Tongue (tissue), 3 donors: ENCODE measurements around the gene ZNF763. TPM values are rescaled to one million over a fixed set of nuclear protein-coding genes. Genes with fewer than 3 reads are reported as not detected.
"Not testable (repeated sequence)": the region's sequence is repeated elsewhere in the genome, so short reads cannot be mapped to it uniquely, and the experiment has no call there.

ENCODE experiments used
- DNase-seq: peaks from one replicate; pipeline ENCODE4 v3.0.0-alpha.2; 2015
- small RNA-seq: library from RNA; depleted of rRNA; stranded (forward); fragments of <200 nt; gene quantifications from one replicate; pipeline ENCODE3, GENCODE V24; 2014; ENCODE audit warnings: low replicate concordance
- total RNA-seq: library from RNA; depleted of rRNA; stranded (reverse); fragments of >200 nt; gene quantifications from one replicate; pipeline ENCODE4 v1.2.3, GENCODE V29; 2014

ZNF763 gene
- total RNA-seq, 1 donor from 2014 or later, result 4.4 TPM

DNA sequence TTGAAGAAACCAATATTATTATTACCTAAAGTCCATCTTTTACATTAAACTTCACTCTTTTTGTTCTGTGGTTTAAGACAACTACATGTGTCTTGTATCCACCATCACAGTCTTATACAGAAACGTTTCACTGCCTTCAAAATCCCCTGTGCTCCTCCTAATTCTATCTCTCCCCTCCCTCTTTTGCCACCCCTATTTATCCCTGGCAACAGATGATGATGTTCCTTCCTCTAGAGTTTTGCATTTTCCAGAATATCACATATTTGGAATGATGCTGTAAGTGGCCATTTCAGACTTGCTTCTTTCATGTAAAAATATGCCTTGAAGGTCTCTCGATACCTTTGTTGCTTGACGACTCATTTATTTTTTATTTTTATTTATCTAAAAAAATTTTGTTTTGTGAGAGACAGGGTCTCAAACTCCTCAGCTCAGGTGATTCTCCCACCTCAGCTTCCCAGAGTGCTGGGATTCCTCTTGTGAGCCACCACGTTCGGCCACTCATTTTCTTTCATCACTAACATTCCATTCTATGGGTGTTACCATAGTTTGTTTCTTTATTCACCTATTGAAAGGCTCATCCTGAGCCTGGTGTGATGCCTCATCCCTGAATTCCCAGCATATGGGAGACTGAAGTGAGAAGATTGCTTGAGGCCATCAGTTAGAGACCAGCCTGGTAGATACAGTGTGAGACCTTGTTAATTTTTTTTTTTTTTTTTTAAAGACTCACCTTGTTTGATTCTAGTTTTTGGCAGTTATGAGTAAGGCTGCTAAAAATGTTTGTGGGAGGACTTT is 8.4 kb downstream of the ZNF763 start:
- no peak for DNase-seq

DNA sequence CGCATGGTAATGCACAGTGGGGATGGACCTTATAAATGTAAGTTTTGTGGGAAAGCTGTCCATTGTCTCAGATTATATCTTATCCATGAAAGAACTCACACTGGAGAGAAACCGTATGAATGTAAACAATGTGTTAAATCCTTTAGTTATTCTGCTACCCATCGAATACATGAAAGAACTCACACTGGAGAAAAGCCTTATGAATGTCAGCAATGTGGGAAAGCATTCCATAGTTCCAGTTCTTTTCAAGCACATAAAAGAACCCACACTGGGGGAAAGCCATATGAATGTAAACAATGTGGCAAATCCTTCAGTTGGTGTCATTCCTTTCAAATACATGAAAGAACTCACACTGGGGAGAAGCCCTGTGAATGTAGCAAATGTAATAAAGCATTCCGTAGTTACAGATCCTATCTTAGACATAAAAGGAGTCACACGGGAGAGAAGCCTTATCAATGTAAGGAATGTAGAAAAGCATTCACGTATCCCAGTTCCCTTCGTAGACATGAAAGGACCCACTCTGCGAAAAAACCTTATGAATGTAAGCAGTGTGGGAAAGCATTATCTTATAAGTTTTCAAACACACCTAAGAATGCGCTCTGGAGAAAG is 13.8 kb downstream of the ZNF763 start:
- no peak for DNase-seq

DNA sequence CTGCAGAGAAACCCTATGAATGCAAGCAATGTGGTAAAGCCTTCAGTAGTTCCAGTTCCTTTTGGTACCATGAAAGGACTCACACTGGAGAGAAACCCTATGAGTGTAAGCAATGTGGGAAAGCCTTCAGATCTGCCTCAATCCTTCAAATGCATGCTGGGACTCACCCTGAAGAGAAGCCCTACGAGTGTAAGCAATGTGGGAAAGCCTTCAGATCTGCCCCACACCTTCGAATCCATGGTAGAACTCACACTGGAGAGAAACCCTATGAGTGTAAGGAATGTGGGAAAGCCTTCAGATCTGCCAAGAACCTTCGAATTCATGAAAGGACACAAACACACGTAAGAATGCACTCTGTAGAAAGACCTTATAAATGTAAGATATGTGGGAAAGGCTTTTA is 14.7 kb downstream of the ZNF763 start:
- no peak for DNase-seq

- DNase-seq, result no peak
These were observed 17.7 kb downstream of the ZNF763 start for GRCh38 chr19:11982526-11982925.

GRCh38 chr19:11984986-11985385 is 20.1 kb downstream of the ZNF763 start:
- DNase-seq, result peak; percentile 29

DNA sequence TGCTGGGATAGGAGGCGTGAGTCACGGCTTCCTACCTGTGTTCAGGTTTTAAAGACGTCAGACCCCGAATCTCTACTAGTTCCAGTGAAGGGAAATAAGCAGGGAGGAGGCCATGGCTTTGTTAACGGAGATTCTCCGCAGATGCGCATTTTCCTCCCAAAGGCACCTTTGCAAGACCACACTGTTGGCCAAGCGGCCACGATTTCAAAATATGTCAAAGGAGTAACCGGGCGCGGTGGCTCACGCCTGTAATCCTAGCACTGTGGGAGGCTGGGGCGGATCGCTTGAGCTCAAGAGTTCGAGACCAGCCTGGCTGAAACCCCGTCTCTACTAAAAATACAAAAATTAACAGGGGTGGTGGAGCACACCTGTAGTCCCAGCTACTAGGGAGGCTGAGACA is 21.9 kb downstream of the ZNF763 start:
- DNase-seq, result no peak

DNA sequence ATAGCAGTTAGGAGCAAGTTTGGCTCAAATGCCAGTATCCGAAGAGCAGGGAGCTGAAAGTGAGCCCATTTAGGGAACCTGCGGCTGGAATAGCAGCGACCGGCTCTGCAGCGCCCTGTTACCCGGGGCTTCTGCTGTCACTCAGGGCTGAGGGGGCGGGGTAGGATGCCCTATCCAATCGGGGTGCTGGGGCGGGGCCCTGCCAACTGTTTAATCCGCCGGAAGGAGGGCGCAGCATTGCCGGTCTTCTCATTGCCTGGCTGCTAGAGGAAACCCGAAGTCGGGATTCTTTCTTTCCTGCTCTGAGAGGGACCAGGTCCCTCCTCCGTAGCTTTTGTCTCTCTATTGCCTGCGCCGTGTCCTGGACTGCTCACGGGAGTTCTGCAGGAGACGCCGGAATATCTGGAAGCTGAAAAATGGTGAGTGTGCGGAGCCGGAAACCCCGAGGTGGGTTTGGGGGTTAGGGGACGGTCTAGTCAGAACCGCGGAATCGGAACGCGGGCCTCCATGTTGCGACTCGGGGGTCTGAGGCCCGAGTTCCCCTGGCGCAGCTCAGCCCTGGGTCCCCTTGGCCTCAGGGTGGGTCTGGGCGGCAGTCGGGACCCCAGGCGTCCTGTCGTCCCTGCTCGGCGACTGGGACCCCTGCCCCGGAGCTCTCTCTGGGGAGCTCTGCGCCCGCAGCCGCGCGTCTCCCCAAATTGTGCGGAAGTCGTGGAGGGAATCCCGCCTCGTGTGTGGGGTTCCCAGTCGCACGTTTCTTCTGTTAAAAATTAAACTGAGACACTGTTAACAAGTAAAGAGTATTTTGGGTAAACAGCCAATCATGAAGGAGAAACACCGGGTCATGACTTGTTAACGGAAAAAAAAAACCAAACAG is 22.8 kb downstream of the ZNF763 start:
- DNase-seq, result peak; percentile 97

DNA sequence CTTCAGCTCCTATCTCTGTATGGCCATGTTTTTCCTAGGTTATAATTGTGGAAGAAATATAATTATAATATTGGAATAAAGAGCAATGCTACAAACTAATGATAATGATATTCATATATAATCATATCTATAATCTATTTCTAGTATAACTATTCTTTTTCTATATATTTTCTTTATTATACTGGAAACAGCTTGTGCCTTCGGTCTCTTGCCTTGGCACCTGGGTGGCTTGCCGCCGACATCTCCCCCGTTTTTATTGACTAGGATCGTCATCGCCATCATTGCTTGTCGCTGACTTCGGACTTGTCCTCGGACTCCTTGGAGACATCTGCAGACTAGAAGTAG is 24.2 kb downstream of the ZNF763 start:
- DNase-seq, result no peak

- not testable (repeated sequence) for DNase-seq
These were observed 27.1 kb downstream of the ZNF763 start for GRCh38 chr19:11991921-11992320.

GRCh38 chr19:11995174-11995573 is 30.3 kb downstream of the ZNF763 start:
- no peak for DNase-seq

DNA sequence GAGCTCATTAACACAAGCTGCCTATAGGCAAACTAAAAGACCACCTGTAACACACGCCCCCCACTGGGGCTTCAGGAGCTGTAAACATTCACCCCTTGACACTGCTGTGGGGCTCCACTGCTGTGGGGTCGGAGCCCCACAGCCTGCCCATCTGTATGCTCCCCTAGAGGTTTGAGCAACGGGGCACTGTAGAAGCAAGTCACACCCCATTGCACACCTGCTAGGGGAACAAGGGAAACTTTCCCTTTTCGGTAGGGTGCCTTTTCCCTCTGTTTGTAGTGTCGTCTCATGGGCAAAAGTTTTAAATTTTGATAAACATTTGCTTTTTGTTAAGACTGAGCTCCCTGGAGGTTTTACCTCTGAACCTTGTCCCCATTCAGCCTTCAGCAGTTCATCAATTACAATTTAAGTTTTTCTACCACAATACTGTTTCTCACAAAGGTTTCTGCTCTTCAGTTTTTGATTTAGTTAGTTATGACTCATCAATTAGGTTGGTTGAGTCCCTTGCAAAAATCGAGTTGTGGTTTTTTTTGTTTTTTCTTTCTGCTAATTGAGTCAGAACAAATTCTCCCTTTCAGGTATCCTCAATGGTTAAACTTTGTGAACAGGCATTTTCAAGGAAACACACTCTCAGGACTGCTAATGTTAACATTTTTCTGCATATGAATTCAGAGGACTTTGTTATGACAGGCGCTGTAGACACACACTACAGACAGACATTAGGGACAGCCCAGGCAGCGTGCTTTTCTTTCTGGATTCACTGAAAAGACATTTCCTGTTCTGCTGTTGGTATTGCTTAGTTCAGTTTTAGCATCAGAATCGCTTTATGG is 35.5 kb downstream of the ZNF763 start:
- DNase-seq, result no peak

GRCh38 chr19:12015015-12015752 is 50.3 kb downstream of the ZNF763 start:
- no peak for DNase-seq

DNA sequence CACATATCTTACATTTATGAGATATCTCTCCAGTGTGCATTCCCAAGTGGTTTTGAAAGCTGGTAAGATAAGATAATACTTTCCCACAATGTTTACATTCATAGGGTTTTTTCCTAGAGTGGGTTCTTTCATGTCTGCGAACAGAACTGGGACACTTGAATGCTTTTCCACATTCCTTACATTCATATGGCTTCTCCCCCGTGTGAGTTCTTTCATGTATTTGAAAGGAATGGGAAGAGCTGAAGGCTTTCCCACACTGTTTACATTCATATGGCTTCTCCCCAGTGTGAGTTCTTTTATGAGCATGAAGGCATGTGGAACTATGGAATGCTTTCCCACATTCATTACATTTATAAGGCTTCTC is 50.9 kb downstream of the ZNF763 start:
- no peak for DNase-seq

Small RNAs within 50 kb of the gene (small RNA-seq; reads per million reads assigned to genes)
- gene RNA5SP464 (not detected), gene RNA5SP465 (not detected)

Other genes with a start within 250 kb of the ZNF763 start
- gene ZNF823, start 226.1 kb upstream of the ZNF763 start, total RNA-seq, result 8.5 TPM
- gene ZNF441, start 198.0 kb upstream of the ZNF763 start, total RNA-seq, result 16.2 TPM
- gene ZNF491, start 166.5 kb upstream of the ZNF763 start, total RNA-seq, result 4.4 TPM
- gene ZNF440, start 150.8 kb upstream of the ZNF763 start, total RNA-seq, result 9.8 TPM
- gene ZNF439, start 116.3 kb upstream of the ZNF763 start, total RNA-seq, result 8.1 TPM
- gene ZNF69, start 77.3 kb upstream of the ZNF763 start, total RNA-seq, result 9.8 TPM
- gene ZNF700, start 39.9 kb upstream of the ZNF763 start, total RNA-seq, result 14.2 TPM
- 11.9 TPM for gene ZNF433, start 70.6 kb downstream of the ZNF763 start, total RNA-seq
- gene ZNF878, start 87.9 kb downstream of the ZNF763 start, total RNA-seq, result not detected
- 24.4 TPM for gene ZNF844, start 99.7 kb downstream of the ZNF763 start, total RNA-seq
- gene ZNF20, start 175.3 kb downstream of the ZNF763 start, total RNA-seq, result 1.6 TPM
- gene ZNF625, start 191.7 kb downstream of the ZNF763 start, total RNA-seq, result 16.9 TPM
- gene ZNF136, start 198.1 kb downstream of the ZNF763 start, total RNA-seq, result 18.1 TPM